GM12878 (cell line): Measurements from ENCODE around the gene SVOP. TPM values are rescaled to one million over a fixed set of nuclear protein-coding genes. Genes with fewer than 3 reads are reported as not detected.

Experiments
- ATAC-seq: fragments of 200-7000 bp; cut with Tn5 transposase; 3 replicates; pipeline ENCODE4 v1.9.1; 2020; ENCODE audit warnings: mild to moderate bottlenecking, moderate library complexity
- BruUV-seq: library from RNA; stranded (reverse); fragments of 400-500 nt; replicated peaks from 2 replicates; lab custom pipeline; 2021; lab: Mats Ljungman, UMichigan
- CTCF ChIA-PET: fragments of 300-600 bp; sonication (Branson Sonifier 250); formaldehyde crosslinking; extraction: SDS; loops from one replicate; lab custom pipeline; 2021; ENCODE audit warnings: inconsistent platforms; lab: Yijun Ruan, JAX
- POLR2A ChIA-PET: fragments of 350-600 bp; formaldehyde crosslinking; extraction: SDS; loops from one replicate; lab custom pipeline; 2021; ENCODE audit warnings: inconsistent platforms; lab: Charles Lee
- RAD21 ChIA-PET: fragments of 300-600 bp; sonication (Branson Sonifier 250); formaldehyde crosslinking; loops from one replicate; lab custom pipeline; 2023; ENCODE audit warnings: antibody characterized with exemption; ENCODE audit not compliant: unreplicated experiment; lab: Charles Lee
- SMC1A ChIA-PET: fragments of 300-600 bp; sonication (Branson Sonifier 250); formaldehyde crosslinking; loops from one replicate; lab custom pipeline; 2023; ENCODE audit not compliant: unreplicated experiment, uncharacterized antibody; lab: Charles Lee
- DNase-seq: peaks from one replicate; pipeline ENCODE4 v3.0.0-alpha.2; 2011; ENCODE audit warnings: low read depth, low spot score
- FAIRE-seq: peaks from 3 replicates; lab custom pipeline; 2011; peaks lifted over from hg19 to GRCh38; lab: Jason Lieb, UNC
- H2AFZ ChIP-seq: 2 replicates; pipeline ENCODE4 v1.6.0; 2011; ENCODE audit warnings: low read depth, low read length, control low read depth; ENCODE audit not compliant: control insufficient read depth
- H3K27ac ChIP-seq: 2 replicates; pipeline ENCODE4 v1.5.1; 2011; ENCODE audit warnings: control low read depth; ENCODE audit not compliant: control insufficient read depth, insufficient read depth
- H3K27me3 ChIP-seq, 2 experiments: replicated peaks in 1 of 2; 2 replicates each; pipeline versions ENCODE4 v1.6.0 to v1.6.1; 2011; ENCODE audit warnings: low read length in 1 of 2; ENCODE audit not compliant: control insufficient read depth in 2 of 2, insufficient read depth in 2 of 2
- H3K36me3 ChIP-seq, 2 experiments: 2 replicates each; pipeline ENCODE4 v1.5.1; 2011; ENCODE audit warnings: low read length in 1 of 2; ENCODE audit not compliant: control insufficient read depth in 2 of 2, insufficient read depth in 2 of 2
- H3K4me1 ChIP-seq: 2 replicates; pipeline ENCODE4 v1.6.1; 2011; ENCODE audit warnings: mild to moderate bottlenecking, low read length, moderate library complexity, mixed read lengths; ENCODE audit not compliant: control insufficient read depth, insufficient read depth
- H3K4me2 ChIP-seq: 2 replicates; pipeline ENCODE4 v1.6.0; 2011; ENCODE audit warnings: control low read depth; ENCODE audit not compliant: control insufficient read depth, insufficient read depth
- H3K4me3 ChIP-seq: fragments of 200-600 bp; sonication (generic); 2 replicates; pipeline ENCODE4 v1.5.1; 2016
- H3K79me2 ChIP-seq: 2 replicates; pipeline ENCODE4 v1.6.0; 2011; ENCODE audit warnings: low read length; ENCODE audit not compliant: control insufficient read depth, insufficient read depth
- H3K9ac ChIP-seq: 2 replicates; pipeline ENCODE4 v1.8.0; 2011; ENCODE audit warnings: low read length, control low read depth, mixed read lengths; ENCODE audit not compliant: control insufficient read depth, insufficient read depth
- H3K9me3 ChIP-seq: replicated peaks from 3 replicates; pipeline ENCODE4 v1.5.1; 2011; ENCODE audit warnings: mild to moderate bottlenecking, low read length; ENCODE audit not compliant: control insufficient read depth, insufficient read depth
- H4K20me1 ChIP-seq: 2 replicates; pipeline ENCODE4 v1.6.0; 2011; ENCODE audit not compliant: control insufficient read depth, insufficient read depth
- CBX5 ChIP-seq: sonication (generic); IDR thresholded peaks from 2 replicates; pipeline ENCODE4 v1.6.1; 2016; ENCODE audit warnings: low read depth, moderate library complexity, mild to moderate bottlenecking, inconsistent platforms
- CEBPB ChIP-seq, 2 experiments: fragments of 150-350 bp in 1 of 2; IDR thresholded peaks; 2 replicates each; pipeline ENCODE4 v1.6.1; 2012 to 2014; ENCODE audit warnings: low read depth in 2 of 2, low read length in 2 of 2, borderline replicate concordance in 1 of 2, inconsistent platforms in 1 of 2
- E2F4 ChIP-seq: IDR thresholded peaks from 2 replicates; pipeline ENCODE4 v1.6.1; 2012; ENCODE audit warnings: low read depth, low read length, improper control_type of control experiment
- HCFC1 ChIP-seq: fragments of 150-350 bp; IDR thresholded peaks from 2 replicates; pipeline ENCODE4 v1.6.1; 2014; ENCODE audit warnings: low read length
- IRF4 ChIP-seq: IDR thresholded peaks from 2 replicates; pipeline ENCODE4 v1.6.1; 2011; ENCODE audit warnings: low read depth, low read length
- KAT2A ChIP-seq: conservative IDR thresholded peaks from 2 replicates; pipeline ENCODE4 v1.6.1; 2011; ENCODE audit warnings: low read depth, low read length; ENCODE audit not compliant: control insufficient read depth
- NR2C2 ChIP-seq: IDR thresholded peaks from 2 replicates; pipeline ENCODE4 v1.6.1; 2011; ENCODE audit warnings: borderline replicate concordance, low read depth; ENCODE audit not compliant: control insufficient read depth, insufficient read length
- PBX3 ChIP-seq: IDR thresholded peaks from 2 replicates; pipeline ENCODE4 v1.6.1; 2011; ENCODE audit warnings: mild to moderate bottlenecking, low read depth, low read length, moderate library complexity; ENCODE audit not compliant: insufficient replicate concordance
- POU2F2 ChIP-seq: IDR thresholded peaks from 3 replicates; pipeline ENCODE4 v1.6.1; 2011; ENCODE audit warnings: low read depth, mild to moderate bottlenecking, low read length, borderline replicate concordance
- PRDM15 ChIP-seq: fragments of 450-650 bp; formaldehyde crosslinking; IDR thresholded peaks from 2 replicates; pipeline ENCODE4 v1.4.0; 2020; ENCODE audit warnings: mild to moderate bottlenecking, moderate library complexity
- SRF ChIP-seq, 2 experiments: IDR thresholded peaks; 2 replicates each; pipeline ENCODE4 v1.6.1; 2011; ENCODE audit warnings: low read depth in 2 of 2, low read length in 2 of 2, mild to moderate bottlenecking in 1 of 2, moderate library complexity in 1 of 2
- TAF1 ChIP-seq: IDR thresholded peaks from 2 replicates; pipeline ENCODE4 v1.6.1; 2011; ENCODE audit warnings: mild to moderate bottlenecking, low read depth, low read length, borderline replicate concordance
- TBL1XR1 ChIP-seq: IDR thresholded peaks from 2 replicates; pipeline ENCODE4 v1.6.1; 2012; ENCODE audit warnings: low read depth, low read length, improper control_type of control experiment
- TCF7 ChIP-seq: IDR thresholded peaks from 2 replicates; pipeline ENCODE4 v1.6.1; 2014; ENCODE audit warnings: antibody characterized with exemption, borderline replicate concordance
- YY1 ChIP-seq: IDR thresholded peaks from 2 replicates; pipeline ENCODE4 v1.6.1; 2011; ENCODE audit warnings: low read depth, mild to moderate bottlenecking, low read length
- ZNF24 ChIP-seq: fragments of 450-650 bp; IDR thresholded peaks from 2 replicates; pipeline ENCODE4 v1.6.1; 2017; ENCODE audit warnings: antibody characterized with exemption, mild to moderate bottlenecking
- ZNF622 ChIP-seq: fragments of 450-650 bp; IDR thresholded peaks from 2 replicates; pipeline ENCODE4 v1.6.1; 2017; ENCODE audit warnings: mild to moderate bottlenecking, inconsistent platforms
- ZZZ3 ChIP-seq: IDR thresholded peaks from 2 replicates; pipeline ENCODE4 v1.6.1; 2011; ENCODE audit warnings: low read depth; ENCODE audit not compliant: control insufficient read depth, insufficient read length
- WGBS: methylation state at CpG from one replicate; pipeline ENCODE4 v1.1.6; 2016; ENCODE audit warnings: low lambda C conversion rate; ENCODE audit not compliant: insufficient replicate concordance, insufficient coverage; ENCODE audit errors: missing lambda C conversion rate; 5-methylcytosine and 5-hydroxymethylcytosine counted together
- in situ Hi-C: fragments of 300-500 bp; cut with MboI; formaldehyde crosslinking; loops from 9 replicates; pipeline ENCODE4 v1.14.3; 2018; ENCODE audit warnings: mixed read lengths
- intact Hi-C: fragments of 100-400 bp; cut with micrococcal nuclease; formaldehyde crosslinking; loops from one replicate; pipeline ENCODE4 v1.14.2; 2022; ENCODE audit not compliant: unreplicated experiment
- polyA plus RNA-seq, 11 experiments: library from polyadenylated mRNA; depleted of rRNA in 4 of 11; unstranded in 6 of 11; stranded (reverse) in 5 of 11; fragments of >200 nt; fragmentation: Nextera tagmentation in 4 of 11; fragmentation: Illumina TruSeq in 1 of 11; extraction: Ambion mirVana in 4 of 11; extraction: Trizol in 1 of 11; gene quantifications; 1 replicate in 1 of 11; 2 replicates in 10 of 11; pipeline versions ENCODE4 v1.2.1 to v1.2.3, GENCODE V29; 2011 to 2016; ENCODE audit warnings: inconsistent platforms in 2 of 11, missing spikeins in 2 of 11, low read depth in 1 of 11
- total RNA-seq, 4 experiments: library from RNA; depleted of rRNA in 3 of 4; stranded (reverse); fragments of >200 nt in 3 of 4; fragmentation: Illumina TruSeq in 1 of 4; extraction: Trizol in 1 of 4; gene quantifications; 2 replicates each; pipeline versions ENCODE4 v1.2.1 to v1.2.3, GENCODE V29; 2013 to 2021

The SVOP gene
- total and polyA plus RNA-seq, 10 of the 15 experiments (the other 5 are each of a cell fraction or from before 2014, with no cell fraction given) = under 0.01 TPM; not detected in 9

GRCh38 chr12:108914121-108914531, 106.7 kb downstream of the SVOP start (continued):
- TF ChIP-seq PRDM15 (CRISPR knock-in tag) (no peak), POU2F2 (no peak), IRF4 (no peak), TCF7 (no peak), NR2C2 (no peak), ZNF24 (no peak), CEBPB (IDR thresholded peaks at IDR 0.05; ENCODE audit: borderline replicate concordance in 1 of 2, low read depth in 2 of 2, low read length in 2 of 2) (no peak), TAF1 (no peak), ZZZ3 (no peak)

GRCh38 chr12:108912361-108912760, 108.5 kb downstream of the SVOP start:
- Histone ChIP-seq H3K27ac (no peak overlapping the region), H3K9ac (no peak overlapping the region), H2AFZ (no peak overlapping the region), H3K27me3 (no peaks in the 10 kb centered on the region; a peak in 1 of 4 replicates), H3K4me2 (no peak overlapping the region), H3K79me2 (no peaks in the 10 kb centered on the region), H3K4me3 (no peak overlapping the region), H3K9me3 (no peaks in the 10 kb centered on the region; the same call in 2 of the 3 replicates), H3K36me3 (no peaks in the 10 kb centered on the region), H3K4me1 (no peaks in the 10 kb centered on the region), H4K20me1 (no peaks in the 10 kb centered on the region)
- DNase-seq (no peak), FAIRE-seq (no peak), ATAC-seq (no peak)
- 63% methylated on average over 9 of the region's 9 CpGs for WGBS
- TF ChIP-seq KAT2A (no peak), ZNF622 (no peak), YY1 (no peak), HCFC1 (no peak), E2F4 (no peak), SRF (IDR thresholded peaks at IDR 0.05; ENCODE audit: low read depth in 2 of 2, low read length in 2 of 2) (no peak), CBX5 (no peak), ZZZ3 (no peak), PBX3 (no peak), TBL1XR1 (no peak)
- ChIA-PET RAD21 (no interaction called here), POLR2A (no interaction called here), CTCF (no interaction called here), SMC1A (no interaction called here)
- in situ Hi-C loops = no loop called here
- intact Hi-C loops = no loop called here
- BruUV-seq = no TSS peak
